Stimulated activated CD8-positive, alpha-beta memory T cell treated with anti-CD3 and anti-CD28 coated beads, Interleukin-4, amount 100 ng/mL, for 1 hour (primary cell): ENCODE measurements around the gene ABCA12.

Experiments
- DNase-seq, 2 donors: peaks; one replicate each; pipeline ENCODE4 v3.0.0-alpha.2; 2020; ENCODE audit warnings: low read depth in 2 of 2, low spot score in 1 of 2

Gene ABCA12

GRCh38 chr2:214987261-214987660 is 151.2 kb downstream of the ABCA12 start:
- DNase-seq, result no peak

- no peak for DNase-seq
Measured at GRCh38 chr2:214985619-214986018, 152.8 kb downstream of the ABCA12 start.

GRCh38 chr2:214966420-214966819 is 172.0 kb downstream of the ABCA12 start:
- DNase-seq, result no peak

- DNase-seq, result no peak
Measured at GRCh38 chr2:214960677-214961076, 177.7 kb downstream of the ABCA12 start.

- DNase-seq, result no peak
Measured at GRCh38 chr2:214946949-214947348, 191.5 kb downstream of the ABCA12 start.

GRCh38 chr2:214934006-214934405 is 204.4 kb downstream of the ABCA12 start:
- no peak for DNase-seq

- DNase-seq, result no peak
Measured at GRCh38 chr2:214904634-214905033, 233.8 kb downstream of the ABCA12 start.

GRCh38 chr2:214904176-214904575 is 234.2 kb downstream of the ABCA12 start:
- no peak for DNase-seq

- no peak for DNase-seq
Measured at GRCh38 chr2:214902286-214902685, 236.1 kb downstream of the ABCA12 start.

- no peak for DNase-seq
Measured at GRCh38 chr2:214899751-214900150, 238.7 kb downstream of the ABCA12 start.

GRCh38 chr2:214896274-214896673 is 242.2 kb downstream of the ABCA12 start:
- DNase-seq, result no peak

- DNase-seq, result no peak
Measured at GRCh38 chr2:214895469-214895868, 243.0 kb downstream of the ABCA12 start.

GRCh38 chr2:214889301-214889700 is 249.1 kb downstream of the ABCA12 start:
- no peak for DNase-seq

GRCh38 chr2:214881647-214882202 is 256.7 kb downstream of the ABCA12 start:
- DNase-seq, result no peak
